Adrenal gland (tissue), 5 donors: Measurements from ENCODE around the gene VASP.
A peak's percentile ranks its signal among the peaks of the same experiment; 100 is the strongest.

Source experiments
- POLR2A ChIP-seq, 2 donors: fragments of 450-650 bp; IDR thresholded peaks; one replicate each; pipeline ENCODE4 v1.6.1; 2017; ENCODE audit warnings: antibody characterized with exemption in 2 of 2, mild to moderate bottlenecking in 2 of 2, moderate library complexity in 1 of 2
- TF ChIP-seq, protein P1 (sequence below), 6 experiments: fragments of 450-650 bp in 4 of 6; fragments of 200-600 bp in 2 of 6; sonication (generic) in 1 of 6; IDR thresholded peaks; 1 replicate in 5 of 6; 2 replicates in 1 of 6; pipeline versions ENCODE4 v1.5.1 to v1.8.0; 2016 to 2021; ENCODE audit warnings: antibody characterized with exemption in 6 of 6, mild to moderate bottlenecking in 2 of 6, moderate library complexity in 1 of 6
- donor health status: DM: no; HTN: no; CAD: no.

- TF ChIP-seq, protein P1, sequence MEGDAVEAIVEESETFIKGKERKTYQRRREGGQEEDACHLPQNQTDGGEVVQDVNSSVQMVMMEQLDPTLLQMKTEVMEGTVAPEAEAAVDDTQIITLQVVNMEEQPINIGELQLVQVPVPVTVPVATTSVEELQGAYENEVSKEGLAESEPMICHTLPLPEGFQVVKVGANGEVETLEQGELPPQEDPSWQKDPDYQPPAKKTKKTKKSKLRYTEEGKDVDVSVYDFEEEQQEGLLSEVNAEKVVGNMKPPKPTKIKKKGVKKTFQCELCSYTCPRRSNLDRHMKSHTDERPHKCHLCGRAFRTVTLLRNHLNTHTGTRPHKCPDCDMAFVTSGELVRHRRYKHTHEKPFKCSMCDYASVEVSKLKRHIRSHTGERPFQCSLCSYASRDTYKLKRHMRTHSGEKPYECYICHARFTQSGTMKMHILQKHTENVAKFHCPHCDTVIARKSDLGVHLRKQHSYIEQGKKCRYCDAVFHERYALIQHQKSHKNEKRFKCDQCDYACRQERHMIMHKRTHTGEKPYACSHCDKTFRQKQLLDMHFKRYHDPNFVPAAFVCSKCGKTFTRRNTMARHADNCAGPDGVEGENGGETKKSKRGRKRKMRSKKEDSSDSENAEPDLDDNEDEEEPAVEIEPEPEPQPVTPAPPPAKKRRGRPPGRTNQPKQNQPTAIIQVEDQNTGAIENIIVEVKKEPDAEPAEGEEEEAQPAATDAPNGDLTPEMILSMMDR (IDR thresholded peaks at IDR 0.05): peak; percentile 94 to 99 (median 98)
- TF ChIP-seq POLR2A (IDR thresholded peaks at IDR 0.05): peak; percentile 25 to 62
Measured at GRCh38 chr19:45478454-45479238, 28.6 kb upstream of the VASP start.
